Ovary (tissue), 3 donors: ENCODE results near the gene RPS6KL1.

Experiments used
- CTCF ChIP-seq, 3 donors: fragments of 450-650 bp in 2 of 3; fragments of 200-600 bp in 1 of 3; IDR thresholded peaks; one replicate each; pipeline versions ENCODE4 v1.5.1 to v1.8.0; 2016 to 2022; ENCODE audit warnings: antibody characterized with exemption in 3 of 3, mild to moderate bottlenecking in 1 of 3
- EP300 ChIP-seq: sonication (generic); formaldehyde crosslinking; IDR thresholded peaks from one replicate; pipeline ENCODE4 v1.6.1; 2017; ENCODE audit warnings: antibody characterized with exemption
- POLR2A ChIP-seq: fragments of 450-650 bp; IDR thresholded peaks from one replicate; pipeline ENCODE4 v1.6.1; 2017; ENCODE audit warnings: antibody characterized with exemption, mild to moderate bottlenecking, moderate library complexity
- donor health status: DM: no; HTN: no; CAD: no.

GRCh38 chr14:74949859-74950573 lies 27.0 kb upstream of the RPS6KL1 start:
- TF ChIP-seq CTCF (IDR thresholded peaks at IDR 0.05) (no peak), POLR2A (no peak), EP300 (no peak)
